HG03108 (cell line): Measurements from ENCODE around the gene SYT1.
"Not testable (repeated sequence)": the region's sequence is repeated elsewhere in the genome, so short reads cannot be mapped to it uniquely, and the experiment has no call there.

Source experiments
- ATAC-seq: cut with Tn5 transposase; IDR thresholded peaks from one replicate; pipeline ENCODE4 v1.9.1; 2021; ENCODE audit warnings: moderate library complexity; ENCODE audit not compliant: unreplicated experiment

The SYT1 gene

DNA sequence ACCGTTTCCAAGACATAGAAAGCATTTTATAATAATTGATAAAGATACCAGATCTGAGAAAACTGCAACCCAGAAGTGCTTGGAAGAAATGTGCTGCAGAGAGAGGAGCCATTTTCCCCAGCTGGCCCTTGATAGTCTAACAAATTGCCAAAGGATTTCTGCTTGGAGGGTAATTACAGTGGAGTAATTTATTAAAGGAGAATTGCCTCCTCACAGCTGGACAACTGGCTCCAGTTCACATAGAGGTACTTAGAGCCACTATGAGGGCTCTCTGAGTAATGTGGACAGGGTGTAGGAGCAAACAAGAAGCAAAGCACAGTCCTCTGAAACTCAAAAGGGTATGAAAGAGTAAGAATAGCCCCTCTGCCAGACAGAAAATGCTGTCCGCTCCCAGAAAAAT, 335.6 kb downstream of the SYT1 start:
- no peak for ATAC-seq

DNA sequence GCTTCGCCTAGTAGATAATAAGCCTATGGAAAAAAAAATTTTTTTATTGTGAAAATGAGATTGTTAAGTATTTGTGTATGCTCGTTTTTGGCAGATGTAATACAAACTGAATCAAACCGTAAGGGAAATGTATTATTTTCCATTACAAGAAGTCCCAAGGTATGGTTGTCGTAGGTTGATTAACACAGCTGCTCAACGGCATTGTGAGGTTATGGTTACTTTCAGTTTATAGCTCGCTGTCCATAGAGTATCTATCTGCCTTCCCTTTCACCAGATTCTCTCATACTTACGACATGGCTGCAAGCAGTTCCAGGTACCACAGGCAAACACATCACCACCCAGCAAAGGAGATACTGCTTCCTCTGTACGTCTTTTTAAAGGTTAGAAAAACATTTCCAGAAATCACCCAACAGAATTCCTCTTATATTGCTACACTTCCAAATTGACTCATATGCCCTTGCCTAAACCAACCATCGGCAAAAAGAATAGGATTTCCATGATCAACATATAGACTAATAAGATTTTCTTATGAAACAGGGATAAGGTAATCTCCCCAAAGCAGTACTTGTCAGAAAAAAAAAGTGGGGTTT, 338.6 kb downstream of the SYT1 start:
- no peak for ATAC-seq

DNA sequence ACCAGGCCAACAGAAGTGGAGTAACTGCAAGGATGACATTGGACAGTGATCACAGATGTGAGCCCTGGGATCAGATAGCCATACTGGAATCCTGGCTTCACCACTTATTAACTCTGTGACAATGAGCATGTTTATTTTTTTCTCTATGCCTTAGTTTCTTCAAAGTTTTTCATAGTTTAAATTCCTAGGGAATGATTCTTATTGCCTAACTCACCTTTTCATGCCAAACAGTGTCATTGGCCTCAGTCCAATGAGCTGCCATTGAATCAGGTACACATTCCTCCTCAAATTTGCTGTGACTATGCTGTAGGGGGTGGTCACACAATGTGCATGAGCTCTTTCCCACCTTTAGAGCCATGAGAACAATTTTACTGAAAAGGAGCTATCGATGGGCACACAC, 342.3 kb downstream of the SYT1 start:
- ATAC-seq, result no peak

DNA sequence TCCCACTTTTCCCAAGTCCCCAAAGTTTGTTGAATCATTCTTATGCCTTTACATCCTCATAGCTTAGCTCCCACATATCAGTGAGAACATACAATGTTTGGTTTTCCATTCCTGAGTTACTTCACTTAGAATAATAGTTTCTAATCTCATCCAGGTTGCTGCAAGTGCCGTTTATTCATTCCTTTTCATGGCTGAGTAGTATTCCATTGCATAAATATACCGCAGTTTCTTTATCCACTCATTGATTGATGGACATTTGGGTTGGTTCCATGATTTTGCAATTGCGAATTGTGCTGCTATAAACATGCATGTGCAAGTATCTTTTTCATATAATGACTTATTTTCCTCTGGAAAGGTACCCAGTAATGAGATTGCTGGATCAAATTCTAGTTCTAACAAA, 345.8 kb downstream of the SYT1 start:
- ATAC-seq, result not testable (repeated sequence)

DNA sequence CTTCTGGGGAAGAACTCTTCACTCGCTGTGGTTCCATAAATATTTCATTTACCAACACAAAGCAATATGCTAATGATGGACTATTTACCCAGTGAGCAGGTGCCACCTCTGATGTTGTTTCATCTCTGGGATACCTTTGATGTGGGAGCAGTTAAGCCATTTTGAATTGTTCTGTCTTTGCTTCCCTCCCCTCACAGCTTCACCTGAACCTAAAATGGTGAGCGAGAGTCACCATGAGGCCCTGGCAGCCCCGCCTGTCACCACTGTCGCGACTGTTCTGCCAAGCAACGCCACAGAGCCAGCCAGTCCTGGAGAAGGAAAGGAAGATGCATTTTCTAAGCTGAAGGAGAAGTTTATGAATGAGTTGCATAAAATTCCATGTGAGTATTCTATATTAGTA, 352.7 kb downstream of the SYT1 start:
- ATAC-seq, result no peak

DNA sequence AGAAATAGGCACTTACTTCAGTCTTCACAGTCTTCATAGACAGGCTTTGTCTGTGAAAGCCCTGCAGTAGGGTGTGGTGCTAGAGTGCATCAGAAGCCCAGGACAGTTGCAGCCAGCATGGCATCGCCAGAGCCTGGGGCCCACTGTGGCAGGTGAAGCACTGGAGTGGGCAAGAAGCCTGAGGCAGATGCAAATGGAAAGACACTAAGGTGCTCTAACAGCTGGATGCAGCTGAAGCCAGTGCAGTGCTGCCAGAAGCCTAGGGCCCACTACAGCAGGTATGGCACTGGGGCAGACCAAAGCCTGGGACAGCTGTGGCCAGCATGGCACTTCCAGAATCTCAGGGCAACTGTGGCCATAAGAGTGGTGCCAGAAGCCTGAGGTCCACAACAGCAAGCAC, 358.6 kb downstream of the SYT1 start:
- ATAC-seq, result no peak

DNA sequence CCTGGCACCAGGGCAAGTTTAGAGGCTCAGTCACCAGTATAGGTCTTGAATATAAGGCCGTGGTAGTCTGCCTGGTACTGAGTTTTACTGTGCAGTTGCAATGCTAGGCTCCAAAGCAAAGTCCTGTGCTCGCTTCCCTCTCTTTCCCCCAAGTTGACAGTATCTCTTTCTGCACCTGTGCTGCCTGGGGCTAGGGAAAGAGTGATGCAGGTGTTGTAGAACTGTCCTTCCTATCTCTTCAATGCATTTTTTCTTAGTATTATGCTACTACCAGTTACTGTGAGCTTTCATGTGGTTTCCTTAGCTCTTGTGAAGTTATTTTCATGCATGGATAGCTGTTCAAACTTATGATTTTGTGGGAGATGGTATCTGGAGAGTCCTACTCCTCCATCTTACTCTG, 359.2 kb downstream of the SYT1 start:
- ATAC-seq, result no peak

DNA sequence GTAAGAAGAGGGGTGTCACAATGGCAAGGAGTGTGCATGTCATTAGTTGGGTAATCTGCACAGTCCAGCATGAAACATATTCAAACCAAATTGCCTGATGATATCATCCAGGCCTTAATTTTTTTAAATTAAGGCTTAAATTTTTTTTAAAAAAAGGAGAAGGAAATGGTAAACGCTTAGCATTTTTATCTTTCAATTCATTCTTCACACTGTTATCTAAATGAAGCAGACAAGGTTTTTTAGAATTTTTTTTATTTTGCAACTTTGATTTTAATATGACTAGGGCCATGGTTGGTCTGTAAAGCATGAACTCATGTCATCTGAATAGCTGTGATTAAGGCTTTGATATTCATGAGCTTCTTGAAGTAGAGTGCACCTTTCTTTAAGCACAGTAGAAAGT, 362.5 kb downstream of the SYT1 start:
- no peak for ATAC-seq

DNA sequence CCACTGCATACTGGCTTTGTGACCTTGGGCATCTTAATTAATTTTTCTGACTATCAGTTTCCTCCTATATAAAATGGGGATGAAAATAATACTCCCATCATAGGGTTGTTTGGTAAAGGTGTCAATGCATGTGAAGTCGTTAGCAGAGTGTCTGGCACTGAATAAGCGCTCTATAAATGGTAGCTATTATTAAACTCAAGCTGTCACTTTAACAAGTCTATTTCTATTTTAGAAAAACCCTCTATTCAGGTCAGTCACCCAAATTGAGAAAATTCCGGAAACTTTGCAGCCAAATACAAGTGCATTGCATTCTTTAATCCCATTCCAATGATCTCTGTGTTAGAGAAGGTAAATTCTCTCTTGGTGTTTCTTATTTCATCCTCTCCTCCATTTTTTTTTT, 363.1 kb downstream of the SYT1 start:
- no peak for ATAC-seq

DNA sequence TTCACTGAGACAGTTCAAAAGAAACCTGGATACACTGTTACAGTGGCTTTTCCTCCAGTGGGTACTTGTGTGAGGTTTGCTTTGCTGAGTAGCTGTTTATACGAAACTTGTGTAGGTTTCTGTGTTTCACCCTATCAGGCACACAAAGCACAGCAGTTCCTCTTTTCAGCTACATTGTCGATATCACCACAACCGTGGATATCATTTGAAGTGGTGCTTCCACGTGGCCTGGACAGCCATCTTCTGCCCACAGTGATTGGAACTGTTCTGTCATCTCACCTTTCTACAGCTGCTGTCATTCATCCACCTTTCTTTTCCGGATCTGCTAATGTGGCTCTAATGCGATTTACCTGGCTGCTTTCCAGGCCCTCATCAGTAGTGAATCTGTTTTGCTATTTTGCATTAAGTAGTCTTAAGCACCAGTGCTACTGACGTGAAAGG, 368.8 kb downstream of the SYT1 start:
- peak; percentile 73 for ATAC-seq

DNA sequence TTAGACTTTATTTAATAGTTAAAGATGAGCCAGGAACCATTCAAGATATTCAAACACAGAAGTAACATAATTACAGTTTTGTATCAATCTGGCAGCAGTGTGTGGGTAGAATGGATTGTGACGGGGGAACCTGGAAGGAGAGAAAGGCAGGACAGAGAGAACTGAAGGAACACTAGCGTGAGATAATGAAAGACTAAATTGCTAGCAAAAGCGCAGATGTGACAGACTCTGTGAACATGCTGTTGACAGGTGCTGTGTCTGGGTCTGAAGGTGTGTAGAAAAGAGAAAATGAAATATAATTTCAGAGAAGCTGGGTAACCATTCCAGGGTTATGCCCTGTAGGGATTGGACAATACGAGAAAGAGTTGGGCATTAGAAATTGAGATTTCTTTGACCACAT, 372.3 kb downstream of the SYT1 start:
- no peak for ATAC-seq

DNA sequence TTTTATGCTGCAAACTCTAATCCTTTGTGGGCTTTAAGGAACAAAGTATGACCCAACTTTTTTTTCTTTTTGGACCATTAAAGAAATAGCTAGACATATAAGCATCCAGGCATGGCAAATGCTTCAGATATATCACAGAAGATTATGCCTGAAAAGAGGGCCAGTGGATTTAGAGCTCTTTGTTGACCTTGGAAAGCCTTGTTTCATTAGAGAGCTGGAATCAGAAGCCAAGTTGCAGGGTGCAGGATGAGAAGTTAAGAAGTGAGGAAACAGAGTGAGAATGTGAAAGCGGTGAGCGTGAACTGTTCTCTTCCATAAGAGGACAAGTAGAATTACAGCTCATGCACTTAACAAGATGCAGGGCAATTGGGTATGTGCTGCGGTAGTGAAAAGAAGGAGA, 373.7 kb downstream of the SYT1 start:
- no peak for ATAC-seq

DNA sequence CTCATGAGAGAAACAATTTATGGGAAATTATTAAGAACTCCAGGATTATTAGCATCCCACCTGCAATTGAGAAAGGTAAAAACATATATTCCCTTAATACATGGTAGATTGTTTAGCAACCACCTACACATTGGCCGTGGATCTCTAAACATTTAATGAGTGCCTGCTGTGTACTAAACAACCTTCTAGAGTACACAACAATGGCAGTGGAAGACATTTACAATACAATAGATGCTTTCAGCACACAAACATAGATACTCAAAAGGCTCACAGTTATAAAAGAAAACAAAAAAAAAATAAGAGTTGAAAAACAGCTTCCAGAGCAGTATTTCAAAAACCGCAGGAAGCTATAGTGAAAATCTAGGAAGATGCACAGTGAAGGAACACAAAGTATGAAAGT, 382.9 kb downstream of the SYT1 start:
- ATAC-seq, result no peak

DNA sequence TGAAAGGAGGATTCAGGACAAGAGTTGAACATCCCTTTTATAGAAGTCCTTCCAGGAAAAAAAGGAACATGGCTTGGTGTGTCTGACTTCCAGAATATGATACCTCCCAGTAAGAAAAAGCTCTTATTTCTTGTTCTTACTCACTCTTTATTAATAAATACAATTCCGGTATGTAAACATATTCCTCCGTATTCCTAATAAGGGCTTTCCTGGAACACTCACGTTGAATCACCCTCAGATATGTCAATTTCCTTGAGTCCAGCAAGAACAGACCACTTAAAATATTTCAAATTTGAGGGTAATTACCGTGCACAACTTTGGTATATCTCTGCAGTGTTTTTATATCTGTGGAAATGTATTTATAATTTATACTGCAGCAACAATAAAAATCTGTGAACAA, 385.6 kb downstream of the SYT1 start:
- no peak for ATAC-seq

DNA sequence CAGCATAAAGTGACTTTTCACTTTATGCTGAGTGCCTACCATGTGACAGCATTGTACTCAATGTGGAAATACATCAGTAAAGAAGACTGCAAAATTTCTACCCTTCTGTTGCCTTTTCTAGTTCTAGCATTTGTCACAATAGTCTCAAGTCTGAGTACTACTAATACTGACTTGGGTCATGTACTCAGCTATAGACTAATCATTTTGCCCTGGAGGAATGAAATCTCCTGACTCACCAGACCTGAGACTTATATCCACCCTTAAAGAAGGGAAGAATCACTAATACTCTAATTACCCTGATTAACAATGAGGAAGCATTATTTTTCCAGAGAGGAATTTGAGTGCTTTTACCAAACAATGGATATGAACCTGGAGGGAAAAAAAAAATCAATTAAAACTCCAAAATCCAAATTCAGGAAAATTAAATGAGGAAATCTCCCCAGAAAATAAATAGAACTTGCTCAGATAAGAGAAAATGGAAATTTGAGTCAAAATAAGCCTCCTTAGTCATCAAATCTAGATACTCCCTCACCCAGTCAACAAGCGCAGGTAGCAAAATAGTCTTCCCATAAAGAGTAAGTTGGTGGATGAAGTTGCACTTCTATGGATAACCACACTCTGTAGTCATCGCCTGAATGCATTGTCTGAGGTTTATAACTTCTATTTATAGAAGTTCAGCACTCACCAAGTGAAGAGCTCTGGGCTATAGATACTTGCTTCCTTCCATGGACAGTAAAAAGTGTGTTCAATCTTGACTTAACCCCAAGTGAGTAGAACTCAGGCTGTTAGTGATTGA, 386.6 kb downstream of the SYT1 start:
- ATAC-seq, result no peak

DNA sequence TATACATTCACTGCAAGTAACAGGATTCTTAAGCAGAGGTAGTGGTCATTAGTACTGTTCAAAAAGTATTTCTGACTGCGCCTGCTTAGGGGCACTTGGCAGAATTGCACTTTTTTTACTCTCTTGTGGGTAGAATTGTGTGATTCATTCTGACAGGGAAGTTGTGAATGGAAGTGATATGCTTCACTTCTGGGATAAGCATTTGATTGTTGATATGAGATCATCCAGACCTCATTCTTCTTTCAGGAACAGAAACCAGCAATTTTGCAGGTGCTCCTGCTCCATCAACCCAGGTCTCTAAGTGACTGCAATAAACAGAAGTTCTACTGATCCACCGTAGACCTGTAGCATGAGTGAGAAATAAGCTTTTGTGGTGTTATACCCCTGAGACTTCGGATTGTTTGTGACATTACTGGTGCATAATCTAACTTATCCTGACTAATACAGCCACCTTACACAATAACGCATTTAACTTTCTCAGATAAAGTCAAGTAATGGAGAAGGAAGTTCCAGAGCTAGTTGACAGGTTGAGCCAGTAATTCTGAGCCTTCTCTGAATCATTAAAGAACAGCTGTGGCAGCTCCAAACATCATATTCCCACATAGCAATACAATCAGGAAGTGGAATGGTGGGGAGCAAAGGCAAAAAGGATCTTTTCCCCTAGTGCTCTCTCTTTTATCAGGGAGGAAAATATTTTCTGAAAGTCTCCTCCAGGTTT, 387.9 kb downstream of the SYT1 start:
- no peak for ATAC-seq

DNA sequence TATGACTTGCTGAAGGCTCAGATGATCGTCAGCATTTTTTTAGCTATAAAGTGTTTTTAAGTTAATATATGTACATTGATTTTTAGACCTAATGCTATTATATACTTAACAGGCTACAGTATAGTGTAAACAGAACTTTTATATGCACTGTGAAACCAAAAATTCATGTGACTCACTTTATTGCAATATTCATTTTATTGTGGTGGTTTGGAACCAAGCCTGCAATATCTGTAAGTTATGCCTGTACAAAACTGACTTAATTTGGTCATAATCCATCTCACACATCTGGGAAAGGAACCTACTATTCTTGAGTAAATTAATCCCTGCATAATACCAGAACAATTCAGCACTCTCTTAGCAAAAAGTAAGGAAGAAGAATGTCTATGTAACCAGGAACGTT, 390.7 kb downstream of the SYT1 start:
- no peak for ATAC-seq

DNA sequence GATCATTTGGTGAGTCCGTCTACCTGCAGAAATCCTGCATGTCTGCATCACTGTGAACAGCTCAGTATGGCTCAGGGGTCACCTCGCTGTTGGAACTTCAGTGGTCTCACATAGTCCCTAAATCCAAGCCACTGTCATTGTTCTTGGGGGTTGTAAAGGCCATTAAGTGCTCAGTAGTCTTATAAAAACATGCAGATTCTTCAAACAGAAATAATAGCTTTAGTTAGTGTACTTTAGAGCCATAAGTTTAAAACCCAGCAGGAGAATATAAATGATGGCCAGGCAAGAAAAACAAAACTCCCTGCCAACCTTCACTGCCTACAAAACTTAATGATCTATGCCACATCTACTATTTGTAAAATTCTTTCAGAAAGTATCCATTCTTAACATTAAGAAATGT, 396.3 kb downstream of the SYT1 start:
- no peak for ATAC-seq

DNA sequence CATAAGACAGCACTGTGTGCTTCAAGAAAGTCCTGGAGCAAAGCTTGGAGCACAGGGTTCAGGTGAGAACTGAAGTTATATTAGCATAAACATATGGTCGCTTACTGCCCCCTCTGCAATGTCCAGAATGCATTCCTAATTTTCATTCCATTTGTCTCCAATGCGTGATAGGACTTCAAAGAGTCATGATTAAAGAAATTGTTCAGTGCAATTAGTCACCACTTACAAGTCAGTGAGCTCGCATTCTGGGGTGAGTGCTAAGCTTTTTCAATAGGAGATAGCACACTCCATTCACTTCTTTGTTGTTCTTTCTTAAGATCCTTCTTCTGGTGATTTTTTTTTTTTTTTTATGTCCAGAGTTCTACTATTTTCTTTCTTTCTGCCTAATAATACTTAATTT, 398.4 kb downstream of the SYT1 start:
- no peak for ATAC-seq

DNA sequence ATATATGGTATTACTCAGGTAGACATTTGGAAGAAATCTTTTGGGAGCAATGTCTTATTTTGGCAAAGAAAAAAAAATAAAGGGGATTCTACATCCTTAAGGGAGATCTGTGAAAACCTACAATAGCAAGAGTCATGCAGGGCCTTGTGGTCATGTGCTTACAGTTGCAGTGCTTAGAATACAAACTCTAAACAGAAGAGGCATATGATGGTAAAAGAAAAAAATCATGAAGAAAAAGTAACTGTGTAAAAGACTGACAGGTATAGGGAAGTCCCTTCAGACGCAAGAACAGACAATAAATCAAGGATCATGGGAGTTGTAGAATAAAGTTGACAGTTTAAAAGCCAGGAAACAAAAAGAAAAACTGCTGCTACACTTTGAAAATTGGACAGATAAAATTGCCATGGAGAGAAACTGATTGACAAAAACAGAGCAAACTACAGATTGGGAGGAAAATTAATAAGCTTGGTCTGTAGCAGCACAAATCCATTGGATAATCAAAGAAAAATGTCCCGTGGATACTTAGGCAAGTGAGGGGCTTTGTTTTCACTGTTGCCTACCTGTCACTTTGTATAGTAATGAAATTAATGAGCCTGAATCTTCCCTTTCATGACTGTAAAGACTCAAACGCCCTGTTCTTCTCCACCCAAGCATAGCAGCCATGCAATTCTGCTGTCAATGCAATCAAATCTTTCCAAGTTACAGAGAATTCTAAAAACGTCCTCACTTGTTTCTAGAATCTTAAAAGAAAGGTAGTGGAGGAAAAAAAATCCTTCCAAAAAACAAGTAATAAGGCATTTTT, 402.0 kb downstream of the SYT1 start:
- no peak for ATAC-seq

DNA sequence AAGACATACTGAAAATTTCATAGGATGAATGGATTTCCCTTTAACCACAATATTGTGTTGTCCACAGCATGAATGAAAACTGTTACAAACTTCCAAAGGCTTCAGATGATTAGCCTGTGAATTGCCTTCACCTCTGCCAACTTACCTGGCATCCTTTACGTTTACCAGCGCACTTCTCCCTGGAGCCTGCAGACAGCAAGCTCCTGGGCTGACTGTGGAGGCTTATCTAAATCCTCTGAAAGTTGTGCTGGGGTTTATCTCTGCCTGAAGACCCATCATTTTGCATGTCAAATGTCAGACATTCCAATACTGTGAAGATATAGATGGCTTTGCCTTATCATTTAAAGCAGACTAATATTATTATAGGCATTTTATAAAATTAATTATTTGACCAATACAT, 403.0 kb downstream of the SYT1 start:
- ATAC-seq, result no peak
